Measurements from ENCODE around the gene EVA1C.

EVA1C gene

GRCh38 chr21:32472890-32473765 lies 60.6 kb downstream of the EVA1C start:
- no peaks in the 10 kb centered on the region for H3K36me3 ChIP-seq (ENCODE audit: control insufficient read depth, insufficient read depth, low read length)
- H3K9me3 ChIP-seq (ENCODE audit: control insufficient read depth, insufficient read depth, low read length), result no peaks in the 10 kb centered on the region
- H3K4me1 ChIP-seq (ENCODE audit: control insufficient read depth, insufficient read depth, low read length), result no peaks in the 10 kb centered on the region
- H3K27me3 ChIP-seq (ENCODE audit: control insufficient read depth, insufficient read depth, low read length), result no peaks in the 10 kb centered on the region
- H3K4me3 ChIP-seq (ENCODE audit: low read depth, low read length), result no peak overlapping the region
- no peak overlapping the region for H3K9ac ChIP-seq (ENCODE audit: low read depth, low read length)

- Histone ChIP-seq H3K9ac (ENCODE audit: low read depth, low read length) (no peak overlapping the region), H3K4me3 (ENCODE audit: low read depth, low read length) (no peak overlapping the region), H3K4me1 (ENCODE audit: control insufficient read depth, insufficient read depth, low read length) (no peaks in the 10 kb centered on the region), H3K36me3 (ENCODE audit: control insufficient read depth, insufficient read depth, low read length) (no peaks in the 10 kb centered on the region), H3K9me3 (ENCODE audit: control insufficient read depth, insufficient read depth, low read length) (no peaks in the 10 kb centered on the region), H3K27me3 (ENCODE audit: control insufficient read depth, insufficient read depth, low read length) (no peaks in the 10 kb centered on the region)
Observed at GRCh38 chr21:32474179-32475059, 61.9 kb downstream of the EVA1C start.

GRCh38 chr21:32475162-32475812 lies 62.8 kb downstream of the EVA1C start:
- no peaks in the 10 kb centered on the region for H3K27me3 ChIP-seq (ENCODE audit: control insufficient read depth, insufficient read depth, low read length)

GRCh38 chr21:32476661-32477423 lies 64.3 kb downstream of the EVA1C start:
- Histone ChIP-seq H3K9me3 (ENCODE audit: control insufficient read depth, insufficient read depth, low read length) (no peaks in the 10 kb centered on the region), H3K36me3 (ENCODE audit: control insufficient read depth, insufficient read depth, low read length) (no peaks in the 10 kb centered on the region), H3K27me3 (ENCODE audit: control insufficient read depth, insufficient read depth, low read length) (no peaks in the 10 kb centered on the region), H3K4me1 (ENCODE audit: control insufficient read depth, insufficient read depth, low read length) (no peaks in the 10 kb centered on the region), H3K9ac (ENCODE audit: low read depth, low read length) (no peak overlapping the region), H3K4me3 (ENCODE audit: low read depth, low read length) (no peak overlapping the region)

More at GRCh38 chr21:32475162-32475812, 62.8 kb downstream of the EVA1C start:
- Histone ChIP-seq H3K9me3 (ENCODE audit: control insufficient read depth, insufficient read depth, low read length) (no peaks in the 10 kb centered on the region), H3K36me3 (ENCODE audit: control insufficient read depth, insufficient read depth, low read length) (no peaks in the 10 kb centered on the region), H3K9ac (ENCODE audit: low read depth, low read length) (no peak overlapping the region), H3K4me1 (ENCODE audit: control insufficient read depth, insufficient read depth, low read length) (no peaks in the 10 kb centered on the region), H3K4me3 (ENCODE audit: low read depth, low read length) (no peak overlapping the region)

- no peak overlapping the region for H3K9ac ChIP-seq (ENCODE audit: low read depth, low read length)
- no peak overlapping the region for H3K4me3 ChIP-seq (ENCODE audit: low read depth, low read length)
- no peaks in the 10 kb centered on the region for H3K9me3 ChIP-seq (ENCODE audit: control insufficient read depth, insufficient read depth, low read length)
- H3K4me1 ChIP-seq (ENCODE audit: control insufficient read depth, insufficient read depth, low read length), result no peaks in the 10 kb centered on the region
- H3K36me3 ChIP-seq (ENCODE audit: control insufficient read depth, insufficient read depth, low read length), result no peaks in the 10 kb centered on the region
- no peaks in the 10 kb centered on the region for H3K27me3 ChIP-seq (ENCODE audit: control insufficient read depth, insufficient read depth, low read length)
Observed at GRCh38 chr21:32477424-32477745, 64.9 kb downstream of the EVA1C start.

GRCh38 chr21:32481875-32482408 lies 69.4 kb downstream of the EVA1C start:
- Histone ChIP-seq H3K9ac (ENCODE audit: low read depth, low read length) (no peak overlapping the region), H3K27me3 (ENCODE audit: control insufficient read depth, insufficient read depth, low read length) (no peaks in the 10 kb centered on the region), H3K36me3 (ENCODE audit: control insufficient read depth, insufficient read depth, low read length) (no peaks in the 10 kb centered on the region), H3K9me3 (ENCODE audit: control insufficient read depth, insufficient read depth, low read length) (no peaks in the 10 kb centered on the region), H3K4me3 (ENCODE audit: low read depth, low read length) (no peak overlapping the region), H3K4me1 (ENCODE audit: control insufficient read depth, insufficient read depth, low read length) (no peaks in the 10 kb centered on the region)

- H3K27me3 ChIP-seq (ENCODE audit: control insufficient read depth, insufficient read depth, low read length), result no peaks in the 10 kb centered on the region
- H3K4me1 ChIP-seq (ENCODE audit: control insufficient read depth, insufficient read depth, low read length), result no peaks in the 10 kb centered on the region
- H3K4me3 ChIP-seq (ENCODE audit: low read depth, low read length), result no peak overlapping the region
- no peaks in the 10 kb centered on the region for H3K9me3 ChIP-seq (ENCODE audit: control insufficient read depth, insufficient read depth, low read length)
- no peak overlapping the region for H3K9ac ChIP-seq (ENCODE audit: low read depth, low read length)
- H3K36me3 ChIP-seq (ENCODE audit: control insufficient read depth, insufficient read depth, low read length), result no peaks in the 10 kb centered on the region
Observed at GRCh38 chr21:32482565-32483292, 70.2 kb downstream of the EVA1C start.

GRCh38 chr21:32483293-32483595 lies 70.7 kb downstream of the EVA1C start:
- Histone ChIP-seq H3K9ac (ENCODE audit: low read depth, low read length) (no peak overlapping the region), H3K36me3 (ENCODE audit: control insufficient read depth, insufficient read depth, low read length) (no peaks in the 10 kb centered on the region), H3K4me3 (ENCODE audit: low read depth, low read length) (no peak overlapping the region), H3K4me1 (ENCODE audit: control insufficient read depth, insufficient read depth, low read length) (no peaks in the 10 kb centered on the region), H3K27me3 (ENCODE audit: control insufficient read depth, insufficient read depth, low read length) (no peaks in the 10 kb centered on the region), H3K9me3 (ENCODE audit: control insufficient read depth, insufficient read depth, low read length) (no peaks in the 10 kb centered on the region)

GRCh38 chr21:32484706-32485380 lies 72.3 kb downstream of the EVA1C start:
- H3K4me3 ChIP-seq (ENCODE audit: low read depth, low read length), result no peak overlapping the region
- no peaks in the 10 kb centered on the region for H3K36me3 ChIP-seq (ENCODE audit: control insufficient read depth, insufficient read depth, low read length)
- H3K4me1 ChIP-seq (ENCODE audit: control insufficient read depth, insufficient read depth, low read length), result no peaks in the 10 kb centered on the region
- no peak overlapping the region for H3K9ac ChIP-seq (ENCODE audit: low read depth, low read length)
- H3K9me3 ChIP-seq (ENCODE audit: control insufficient read depth, insufficient read depth, low read length), result no peaks in the 10 kb centered on the region
- H3K27me3 ChIP-seq (ENCODE audit: control insufficient read depth, insufficient read depth, low read length), result no peaks in the 10 kb centered on the region

GRCh38 chr21:32492376-32492775 lies 79.9 kb downstream of the EVA1C start:
- no peaks in the 10 kb centered on the region for H3K4me1 ChIP-seq (ENCODE audit: control insufficient read depth, insufficient read depth, low read length)
- no peaks in the 10 kb centered on the region for H3K27me3 ChIP-seq (ENCODE audit: control insufficient read depth, insufficient read depth, low read length)
- no peak overlapping the region for H3K9ac ChIP-seq (ENCODE audit: low read depth, low read length)
- H3K4me3 ChIP-seq (ENCODE audit: low read depth, low read length), result no peak overlapping the region
- no peaks in the 10 kb centered on the region for H3K9me3 ChIP-seq (ENCODE audit: control insufficient read depth, insufficient read depth, low read length)
- H3K36me3 ChIP-seq (ENCODE audit: control insufficient read depth, insufficient read depth, low read length), result no peaks in the 10 kb centered on the region

Measured in iPS-15b (cell line).